ENCODE measurements around the gene PRKCD.

The PRKCD gene

DNA sequence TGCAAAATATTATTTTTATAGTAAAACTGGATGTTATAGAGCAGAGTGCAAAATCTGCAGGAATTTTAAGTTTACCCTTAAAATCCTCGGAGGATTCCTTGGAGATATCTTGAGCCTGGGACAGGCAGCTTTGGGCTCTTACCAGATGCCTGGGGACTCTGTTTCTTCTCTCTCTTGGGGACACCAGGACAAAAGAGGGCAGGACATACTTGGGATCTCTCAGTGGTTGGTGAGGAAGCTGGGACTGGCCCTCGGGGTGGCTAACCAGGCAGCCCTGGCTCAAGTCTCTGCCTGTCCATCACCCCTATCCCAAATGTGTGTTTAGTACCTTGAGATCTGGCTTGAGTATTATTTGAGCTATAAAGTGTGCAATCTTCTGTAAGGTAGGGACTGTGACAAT is 56.2 kb downstream of the PRKCD start:
- no peak for DNase-seq (ENCODE audit: low spot score)

DNA sequence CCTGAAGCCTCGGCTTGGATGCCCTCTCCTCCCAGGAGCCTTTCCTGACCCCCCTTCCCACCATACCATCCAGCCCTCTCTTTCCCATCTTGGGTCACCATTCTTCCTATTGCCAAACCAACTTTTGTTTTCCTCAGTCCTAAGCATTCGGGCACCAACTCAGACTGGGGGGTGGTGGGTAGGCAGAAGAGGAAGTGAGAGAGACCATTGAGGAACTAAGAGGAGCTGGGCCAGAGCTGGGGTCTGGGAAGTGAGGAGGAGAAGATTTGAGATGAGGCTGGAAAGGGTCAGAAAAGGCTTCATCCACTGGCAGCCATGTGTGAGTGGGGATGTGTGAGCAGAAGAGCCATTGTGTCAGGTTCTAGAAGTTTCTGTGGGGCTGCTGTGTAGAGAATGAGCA is 57.1 kb downstream of the PRKCD start:
- no peak for DNase-seq (ENCODE audit: low spot score)

DNA sequence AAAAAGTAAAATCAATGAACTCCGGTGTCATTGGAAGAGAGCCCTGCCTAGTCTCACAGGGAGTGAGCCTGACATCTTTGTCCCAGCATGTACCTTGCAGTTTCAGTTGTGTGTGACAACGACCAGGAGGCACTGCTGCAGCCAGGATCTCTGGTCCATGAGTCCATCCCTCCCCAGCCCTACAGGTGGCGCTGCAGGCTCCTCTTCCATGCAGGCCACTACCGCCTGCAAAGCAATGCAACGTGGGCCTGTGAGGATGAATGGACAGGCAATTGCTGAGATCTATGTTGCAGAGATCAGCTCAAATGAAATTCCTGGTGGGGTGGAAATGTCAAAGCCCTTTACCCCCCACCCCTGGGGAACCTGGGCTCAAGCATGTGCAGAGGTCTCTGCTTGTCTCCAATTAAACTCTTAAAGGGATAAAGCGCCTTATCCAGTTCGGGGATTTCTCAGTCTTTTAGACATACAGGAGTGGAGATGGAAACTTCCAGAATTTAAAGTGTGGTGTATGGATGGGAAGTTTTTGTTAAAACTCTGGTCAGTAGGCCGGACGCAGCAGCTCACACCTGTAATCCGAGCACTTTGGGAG is 59.0 kb downstream of the PRKCD start:
- peak; percentile 90 for DNase-seq (ENCODE audit: low spot score)

DNA sequence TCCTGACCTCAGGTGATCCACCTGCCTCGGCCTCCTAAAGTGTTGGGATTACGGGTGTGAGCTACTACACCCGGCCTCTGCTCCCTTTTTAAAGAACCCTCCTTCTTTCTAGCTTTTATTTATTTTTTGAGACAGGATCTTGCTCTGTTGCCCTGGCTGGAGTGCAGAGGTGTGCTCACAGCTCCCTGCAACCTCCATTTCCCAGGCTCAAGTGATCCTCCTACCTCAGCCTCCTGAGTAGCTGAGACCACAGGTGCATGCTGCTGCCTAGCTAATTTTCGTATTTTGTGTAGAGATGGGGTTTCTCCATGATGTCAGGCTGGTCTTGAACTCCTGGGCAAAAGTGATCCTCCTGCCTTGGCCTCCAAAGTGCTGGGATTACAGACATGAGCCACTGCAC is 60.3 kb downstream of the PRKCD start:
- no peak for DNase-seq (ENCODE audit: low spot score)

DNA sequence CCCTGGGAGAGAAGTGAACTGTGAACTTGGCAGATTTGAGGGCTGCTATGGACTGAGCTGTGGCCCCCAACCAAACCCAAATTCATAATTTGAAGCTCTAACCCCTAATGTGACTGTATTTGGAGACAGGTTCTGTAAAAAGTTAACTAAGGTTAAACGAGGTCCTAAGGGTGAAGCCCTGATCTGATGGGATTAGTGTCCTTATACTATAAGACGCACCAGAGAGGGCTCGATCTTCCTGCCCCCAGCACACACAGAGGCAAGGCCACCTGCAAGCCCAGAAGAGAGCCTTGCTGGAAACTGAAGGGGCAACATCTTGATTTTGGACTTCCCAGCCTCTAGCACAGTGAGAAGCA is 60.8 kb downstream of the PRKCD start:
- DNase-seq (ENCODE audit: low spot score), result no peak

DNA sequence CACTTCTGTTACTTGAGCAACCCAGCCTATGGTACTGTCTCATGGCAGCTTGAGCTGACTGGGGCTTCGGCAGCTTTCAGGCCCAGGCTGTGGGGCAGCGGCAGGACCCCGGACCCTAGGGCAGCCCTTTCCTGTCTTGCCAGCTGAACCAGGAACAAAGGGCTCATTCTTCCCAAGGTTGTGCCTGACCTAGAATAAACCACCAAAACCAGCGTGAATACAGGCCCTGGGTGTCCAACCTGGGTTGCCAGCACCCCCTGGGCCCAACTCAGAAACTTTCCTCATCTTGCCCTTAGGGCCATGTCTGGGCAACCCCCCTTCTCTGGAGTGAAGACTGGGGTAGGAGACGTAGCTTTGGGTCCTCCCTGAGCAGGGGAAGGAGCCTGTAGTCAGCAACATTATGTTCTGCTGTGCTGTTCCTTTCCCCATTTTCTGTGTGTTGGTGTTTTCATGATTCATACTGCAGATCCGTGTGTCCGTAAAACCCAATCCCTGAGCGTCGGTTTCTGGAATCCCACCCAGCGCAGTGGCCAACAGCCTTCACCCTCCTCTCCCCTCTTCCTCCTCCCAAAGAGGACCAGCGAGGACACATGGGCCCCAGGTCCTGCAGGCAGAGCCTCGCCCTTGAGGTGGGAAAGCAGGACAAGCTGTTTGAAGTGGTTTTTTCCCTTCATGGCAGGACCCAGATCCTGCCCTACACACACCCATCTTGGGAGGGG is 61.3 kb downstream of the PRKCD start:
- DNase-seq (ENCODE audit: low spot score), result no peak

DNA sequence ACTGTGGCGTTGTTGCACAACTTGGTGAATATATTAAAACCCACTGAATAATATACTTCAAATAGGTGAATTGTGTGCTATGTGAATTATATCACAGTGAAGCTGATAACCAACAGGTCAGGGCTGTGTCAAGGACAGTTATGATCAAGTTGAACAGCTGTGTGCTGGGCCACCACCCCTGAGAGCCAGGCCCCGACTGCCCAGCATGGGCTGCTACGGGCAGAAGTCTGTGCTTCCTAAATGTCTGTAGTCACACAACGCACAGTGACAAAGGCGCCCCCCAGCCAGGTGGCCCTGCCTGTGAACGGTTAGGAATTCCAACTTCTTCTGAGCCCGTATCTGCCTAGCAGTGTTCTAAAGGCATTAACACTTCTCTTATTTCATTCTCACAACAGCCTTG is 62.0 kb downstream of the PRKCD start:
- no peak for DNase-seq (ENCODE audit: low spot score)

DNA sequence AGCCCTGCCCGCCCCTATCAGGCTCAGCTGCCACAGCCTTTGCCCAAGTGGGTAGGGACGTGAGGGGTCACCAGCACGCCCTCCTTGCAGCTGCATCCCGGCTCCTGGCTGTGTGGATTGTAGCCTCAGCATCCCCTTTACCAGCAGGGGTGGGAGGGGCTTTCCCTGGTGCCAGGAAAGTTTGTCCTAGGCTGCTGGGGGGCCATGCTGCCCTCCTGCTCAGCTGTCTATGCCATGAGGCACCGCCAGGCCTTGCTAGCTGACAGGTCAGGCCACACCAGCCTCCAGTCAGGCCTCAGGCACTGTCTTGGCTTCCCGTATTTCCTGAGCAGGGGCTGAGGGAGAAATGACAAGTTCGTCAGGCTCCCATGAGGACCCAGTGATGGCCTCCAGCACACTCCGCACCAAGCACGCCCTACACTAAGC is 62.5 kb downstream of the PRKCD start:
- no peak for DNase-seq (ENCODE audit: low spot score)

DNA sequence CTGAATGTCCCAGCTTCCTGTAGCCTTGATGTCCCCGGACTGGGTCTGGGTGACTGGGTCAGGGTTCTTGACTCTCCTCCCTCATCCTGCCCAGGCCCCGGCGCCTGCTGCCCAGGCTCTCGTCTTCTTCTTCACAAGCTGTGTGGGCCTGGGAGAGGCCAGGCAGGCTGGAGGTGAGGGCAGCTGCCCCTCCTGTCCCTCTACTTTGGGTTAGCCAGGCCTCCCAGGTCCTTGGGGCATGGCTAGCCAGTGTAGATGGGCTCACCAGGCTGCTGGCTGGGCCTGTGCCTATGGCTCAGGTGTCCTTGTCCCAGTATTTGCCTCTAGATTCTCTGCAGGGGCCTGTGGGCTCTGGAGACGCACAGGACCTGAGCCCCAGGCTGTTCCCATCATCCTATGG is 63.0 kb downstream of the PRKCD start:
- DNase-seq (ENCODE audit: low spot score), result no peak

DNA sequence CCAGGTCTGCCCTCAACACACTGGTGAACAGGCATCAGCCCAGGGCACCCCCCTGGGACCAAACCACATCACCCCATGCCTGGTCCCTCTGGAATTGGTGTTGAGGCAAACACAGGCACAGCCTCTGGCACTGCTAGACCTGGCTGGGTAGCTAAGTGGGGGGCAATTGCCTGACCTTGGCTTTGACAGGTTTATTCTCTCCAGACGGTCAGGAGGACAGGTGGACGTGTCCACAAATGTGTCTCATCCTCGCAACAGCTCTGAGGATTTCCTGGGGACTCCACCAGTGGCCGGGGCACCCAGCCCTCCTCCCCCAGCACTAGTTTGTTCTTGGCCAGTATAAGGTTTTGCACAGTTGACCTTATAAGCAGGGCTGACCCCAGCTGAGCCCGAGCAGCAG is 63.5 kb downstream of the PRKCD start:
- DNase-seq (ENCODE audit: low spot score), result no peak

DNA sequence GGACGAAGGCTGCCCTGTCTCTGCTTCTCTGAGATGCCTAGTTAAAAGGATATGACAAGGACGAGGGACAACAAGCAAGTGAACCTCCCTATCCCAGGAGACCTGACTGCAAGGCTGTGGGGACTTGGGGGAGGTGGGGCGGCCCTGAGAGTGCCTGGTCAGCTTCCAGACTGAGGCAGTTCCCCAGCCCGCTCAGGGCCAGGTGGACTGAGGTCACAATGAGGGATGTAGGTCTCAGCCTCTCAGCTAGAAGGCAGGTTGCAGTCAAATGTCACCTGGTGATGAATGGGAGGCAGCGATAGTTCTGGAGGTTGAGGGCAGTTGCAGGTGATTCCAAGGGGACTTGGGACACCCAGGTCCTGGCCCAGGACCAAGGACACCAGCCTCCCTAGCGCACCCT is 64.2 kb downstream of the PRKCD start:
- no peak for DNase-seq (ENCODE audit: low spot score)

DNA sequence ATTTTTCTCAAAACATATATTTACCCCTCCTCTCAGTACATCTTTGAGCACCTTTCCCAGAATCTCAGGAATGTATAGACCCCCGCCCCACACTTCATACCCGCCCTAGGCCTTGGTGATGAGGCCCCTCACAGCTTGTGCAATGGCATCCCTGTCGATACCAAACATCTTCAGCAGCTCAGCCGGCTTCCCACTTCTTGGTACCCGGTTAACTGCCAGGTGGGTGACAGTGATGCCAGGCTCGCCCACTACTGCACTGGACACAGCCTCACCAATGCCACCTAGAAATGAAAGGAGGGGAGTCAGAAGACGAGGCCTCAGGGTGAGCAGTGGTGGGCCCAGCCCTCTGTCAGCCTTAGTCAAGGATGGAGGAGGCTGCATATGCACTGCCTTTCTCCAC is 64.6 kb downstream of the PRKCD start:
- no peak for DNase-seq (ENCODE audit: low spot score)

DNA sequence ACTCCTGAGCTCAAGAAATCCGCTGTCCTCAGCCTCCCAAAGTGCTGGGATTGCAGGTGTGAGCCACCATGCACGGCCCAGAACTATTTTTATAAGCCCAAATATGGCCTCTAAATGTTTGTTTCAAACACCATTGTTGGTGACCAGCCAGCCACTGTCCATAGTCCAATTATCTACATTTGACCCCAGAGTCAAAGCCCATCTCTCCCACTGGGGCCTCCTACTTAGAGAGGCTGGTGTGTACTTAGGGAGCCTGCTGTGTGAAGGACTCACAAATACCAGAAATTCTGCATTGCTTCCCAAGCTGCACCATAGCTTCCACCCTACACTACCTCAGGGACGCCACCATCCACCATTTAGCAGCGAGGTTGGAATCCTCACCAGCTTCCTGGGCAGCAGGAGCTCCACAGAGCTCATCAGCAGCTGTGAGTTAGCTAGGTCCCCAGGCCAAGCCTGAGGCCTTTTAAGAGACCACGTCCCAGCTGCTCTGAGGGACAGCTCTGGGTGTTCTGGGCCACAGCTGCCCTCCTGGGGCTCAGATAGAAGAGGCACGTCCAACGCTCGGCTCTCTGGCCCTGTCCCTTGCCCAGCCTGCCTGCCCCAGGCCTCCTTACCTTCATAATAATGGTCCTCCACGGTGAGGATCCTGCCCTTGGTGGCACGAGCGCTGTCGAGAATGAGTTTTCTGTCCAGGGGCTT is 65.3 kb downstream of the PRKCD start:
- no peak for DNase-seq (ENCODE audit: low spot score)

DNA sequence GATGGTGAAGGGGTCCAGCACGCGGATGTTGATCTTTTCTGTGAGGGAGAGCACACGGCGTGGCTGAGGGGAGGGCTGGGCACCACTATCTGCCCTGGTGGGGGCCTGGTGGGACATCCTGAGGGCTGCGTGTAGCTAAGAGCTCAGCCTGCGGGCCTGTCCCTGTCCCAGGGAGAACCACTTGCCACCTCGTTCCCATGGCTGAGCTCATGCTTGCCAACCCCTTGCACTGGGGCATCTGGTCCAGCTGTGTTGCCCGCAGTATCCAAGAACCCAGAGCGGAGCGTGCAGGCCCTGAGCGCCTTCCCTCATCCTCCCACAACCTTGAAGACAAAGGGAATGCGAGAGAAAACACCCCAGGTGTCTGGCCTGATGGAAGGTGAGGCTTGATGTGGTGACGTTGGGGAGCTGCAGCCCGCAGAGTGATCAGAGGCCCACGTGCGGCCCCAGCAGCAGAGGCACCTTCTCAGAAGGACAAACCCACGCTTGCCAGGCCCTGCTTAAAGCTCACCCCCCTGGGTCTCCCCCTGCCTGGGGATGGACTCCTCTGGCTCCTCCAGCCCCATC is 65.9 kb downstream of the PRKCD start:
- DNase-seq (ENCODE audit: low spot score), result no peak

DNA sequence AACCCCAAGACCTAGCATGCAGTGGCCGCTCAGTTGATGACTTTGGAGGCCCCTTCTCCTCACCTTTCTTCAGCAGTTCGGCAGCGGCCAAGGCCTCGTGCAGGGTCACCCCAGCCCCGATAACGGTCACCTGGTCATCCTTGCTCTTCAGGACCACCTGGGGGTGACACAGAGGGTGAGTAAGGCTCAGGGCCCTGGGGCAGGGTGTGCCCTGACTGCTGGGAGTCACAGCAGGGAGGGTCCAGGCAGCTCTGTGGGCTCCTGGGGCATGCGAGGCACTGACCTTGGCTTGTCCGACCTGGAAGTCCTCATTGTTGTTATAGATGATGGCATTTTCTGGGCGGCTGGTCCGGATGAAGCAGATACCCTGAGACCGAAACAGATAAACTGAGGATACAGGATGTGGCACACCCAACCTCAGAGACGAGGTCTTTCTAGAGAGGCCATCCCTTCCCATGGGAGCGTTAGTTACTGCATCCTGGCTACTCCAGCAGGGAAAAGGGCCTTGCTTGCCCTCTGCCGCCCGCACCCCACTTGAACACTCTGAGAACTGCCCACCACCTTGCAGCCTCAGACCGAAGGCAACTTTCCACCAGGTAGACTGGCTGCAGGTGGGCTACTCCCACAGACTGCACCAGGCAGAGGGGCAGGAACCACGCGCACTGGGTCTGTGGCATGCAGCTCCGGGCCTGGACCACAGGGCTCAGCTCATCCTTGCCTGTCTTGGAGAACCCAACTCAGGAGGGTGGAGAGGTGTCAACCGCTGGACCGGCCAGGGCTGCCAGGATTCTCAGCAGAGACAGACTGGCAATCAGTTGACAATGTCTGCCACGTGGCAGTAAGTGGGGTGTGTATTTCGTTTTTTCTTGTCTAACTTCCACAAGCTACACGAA is 67.2 kb downstream of the PRKCD start:
- no peak for DNase-seq (ENCODE audit: low spot score)

DNA sequence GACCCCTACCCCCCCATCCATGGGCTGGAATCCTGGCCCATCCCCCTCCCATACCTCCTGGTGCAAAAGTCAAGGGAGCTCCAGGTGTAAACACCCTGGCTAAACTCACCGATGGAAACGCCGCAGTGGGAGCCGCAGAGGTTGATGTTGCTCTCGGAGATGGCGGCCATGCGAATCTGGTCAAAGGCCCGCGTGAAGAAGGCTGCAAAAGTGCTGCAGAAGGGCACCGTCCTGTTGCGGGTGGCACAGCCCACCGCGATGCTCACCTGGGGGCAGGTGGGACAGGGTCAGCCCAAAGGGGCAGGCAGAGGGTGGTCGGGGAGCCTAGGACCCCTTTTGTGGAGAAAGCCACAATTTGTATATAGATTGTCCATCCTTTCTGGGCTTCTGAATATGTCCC is 68.2 kb downstream of the PRKCD start:
- DNase-seq (ENCODE audit: low spot score), result no peak

DNA sequence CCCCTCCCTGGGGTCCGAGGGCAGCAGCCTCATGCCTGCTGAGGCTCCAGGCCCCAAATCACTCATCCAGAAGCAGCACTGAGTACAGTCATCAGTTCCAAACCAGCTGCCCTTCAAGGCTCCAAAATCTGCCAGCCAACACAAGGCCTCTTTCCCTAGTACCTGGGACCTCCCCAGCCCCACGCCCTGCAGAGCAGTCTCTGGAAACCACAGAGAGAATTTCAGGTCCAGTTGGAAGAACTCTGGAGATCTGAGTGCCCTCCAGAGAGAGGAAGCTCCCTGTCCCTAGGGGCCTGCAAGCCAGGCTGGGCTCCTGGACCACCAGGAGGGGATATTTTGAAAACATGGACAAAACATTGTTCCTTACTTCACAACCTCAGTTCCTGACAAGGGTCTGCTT is 68.6 kb downstream of the PRKCD start:
- no peak for DNase-seq (ENCODE audit: low spot score)

DNA sequence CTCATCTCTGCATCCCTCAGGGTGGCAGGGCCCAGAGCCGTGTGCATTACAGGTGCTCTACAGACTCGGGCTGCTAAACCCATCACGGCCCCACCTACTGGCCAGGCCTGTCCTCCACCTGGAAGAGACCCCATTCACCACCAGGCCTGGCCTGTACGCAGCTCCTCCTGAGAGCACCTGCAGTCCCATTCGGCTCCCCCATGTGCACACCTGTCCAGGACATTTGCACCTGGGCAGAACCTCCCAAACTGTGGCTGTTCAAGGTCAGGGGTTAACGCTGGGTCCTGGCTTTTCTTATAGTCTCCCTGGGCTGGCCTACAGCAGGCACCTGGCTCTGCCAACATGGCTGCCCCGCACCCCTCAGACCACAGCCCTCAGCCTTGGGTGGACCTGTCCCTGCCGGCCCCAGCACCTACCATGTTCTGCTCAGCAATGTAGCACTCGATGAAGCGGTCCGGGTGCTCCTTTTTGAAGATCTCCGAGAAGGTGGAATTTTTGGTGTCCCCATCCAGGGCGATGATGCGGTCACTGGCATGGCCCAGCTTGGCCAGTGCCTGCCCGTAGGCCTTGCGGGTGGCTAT is 69.1 kb downstream of the PRKCD start:
- DNase-seq (ENCODE audit: low spot score), result no peak

DNA sequence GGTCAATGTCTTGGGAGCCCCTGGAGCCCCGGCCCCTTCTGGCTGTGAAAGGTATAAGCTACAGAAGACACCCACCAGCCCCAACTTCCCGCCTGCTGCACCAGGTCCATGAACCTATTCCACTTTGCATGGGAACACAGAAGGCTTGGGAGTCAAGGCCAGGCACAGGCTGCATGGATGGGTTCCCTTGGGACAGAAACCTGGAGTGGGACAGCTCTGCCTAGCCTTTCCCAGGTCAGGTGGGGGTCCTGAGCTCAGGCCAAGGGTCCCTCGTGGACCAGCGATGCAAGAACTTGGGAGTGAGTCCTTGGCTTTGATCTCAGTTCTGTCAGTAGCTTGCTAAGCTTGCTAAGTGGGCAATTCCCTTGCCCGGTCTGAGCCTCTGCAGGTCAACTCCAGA is 69.8 kb downstream of the PRKCD start:
- DNase-seq (ENCODE audit: low spot score), result no peak

DNA sequence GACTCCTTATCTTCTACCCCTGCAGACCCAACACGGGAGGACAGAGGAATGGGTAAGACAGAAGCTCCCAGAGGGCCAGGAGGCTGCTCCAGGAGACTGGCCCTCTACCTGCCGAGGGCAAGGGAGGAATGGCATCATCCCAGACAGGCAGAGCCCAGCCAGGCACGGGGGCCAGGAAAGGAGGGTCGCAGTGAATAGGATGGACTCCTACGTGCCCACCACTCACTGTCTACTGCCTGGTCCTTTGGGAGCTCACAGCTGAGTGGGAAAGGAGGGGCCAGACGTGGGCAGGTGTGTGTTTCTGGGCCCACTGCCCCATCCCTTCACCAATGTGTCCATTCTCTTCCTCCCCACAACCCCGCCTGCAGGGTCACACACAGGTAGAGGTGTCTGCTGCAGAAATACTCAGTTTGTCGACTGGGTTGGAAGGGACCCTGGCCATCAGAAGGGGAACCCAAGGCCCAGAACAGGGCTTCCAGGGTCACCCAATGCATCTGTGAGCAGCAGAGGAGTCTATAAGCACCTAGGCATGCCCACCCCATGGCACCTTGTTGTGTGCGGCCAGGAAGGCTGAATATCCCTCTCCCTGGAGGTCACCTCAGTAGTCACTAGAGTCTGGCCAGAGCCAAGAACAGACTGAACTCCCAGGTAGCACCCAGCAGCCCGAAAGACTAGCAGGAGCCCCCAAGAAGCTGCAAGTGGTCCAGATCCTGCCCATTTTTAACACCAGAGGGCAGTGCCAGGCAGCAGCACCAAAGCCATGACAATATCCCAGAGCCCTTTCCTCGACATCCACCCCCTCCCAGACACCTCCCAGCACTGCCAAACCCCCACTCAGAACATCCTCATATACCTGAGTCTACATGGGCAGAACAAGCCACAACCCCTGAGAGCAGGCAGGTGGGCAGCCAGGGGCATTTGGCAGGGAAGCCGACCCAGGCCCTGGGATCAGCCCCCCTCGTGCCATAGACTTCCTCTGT is 70.8 kb downstream of the PRKCD start:
- no peak for DNase-seq (ENCODE audit: low spot score)
